ENCODE results near the gene FNDC3B. TPM values are rescaled to one million over a fixed set of nuclear protein-coding genes. Genes with fewer than 3 reads are reported as not detected.
A peak's percentile ranks its signal among the peaks of the same experiment; 100 is the strongest.

The FNDC3B gene
- total and polyA plus RNA-seq, 4 donors, result 23.3 to 74.2 (median 32.9) TPM

DNA sequence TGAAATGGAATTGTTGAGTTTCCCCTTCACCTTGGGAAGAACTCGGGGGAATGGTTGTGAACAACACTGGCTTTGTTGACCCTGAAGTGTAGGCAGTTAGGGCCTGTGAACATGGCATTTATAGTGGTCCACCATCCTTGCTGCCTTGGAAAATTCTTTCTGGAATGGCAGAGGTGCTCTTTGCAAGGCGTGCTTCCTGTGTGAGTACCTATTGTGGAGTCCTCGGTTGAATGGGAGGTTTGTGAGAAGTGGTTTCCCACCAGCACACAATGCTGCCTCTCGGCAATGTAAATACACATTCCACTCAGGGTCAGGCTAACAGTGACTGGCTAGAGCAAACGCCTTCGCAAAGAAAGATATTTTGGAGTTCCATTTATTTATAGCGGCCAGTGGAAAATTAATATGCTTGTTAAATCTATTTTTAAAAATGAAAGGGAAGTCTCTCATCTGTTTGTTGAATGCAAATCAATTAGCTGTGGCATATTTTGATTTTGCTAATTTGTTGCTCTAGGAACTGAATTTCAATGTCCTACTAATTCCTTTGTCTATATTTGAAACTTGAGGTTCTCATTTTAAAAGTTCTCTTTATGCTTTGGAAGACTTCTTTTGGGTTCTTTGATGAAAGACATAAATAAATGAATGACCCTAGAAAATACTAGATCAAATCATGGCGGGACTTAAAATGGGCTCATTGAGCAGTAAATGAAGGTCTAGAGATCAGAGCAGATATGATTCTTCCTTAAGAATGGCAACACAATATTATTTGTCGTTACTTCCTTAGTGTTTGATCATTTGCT lies 59.5 kb downstream of the FNDC3B start (continued):
- TF ChIP-seq, protein P1, sequence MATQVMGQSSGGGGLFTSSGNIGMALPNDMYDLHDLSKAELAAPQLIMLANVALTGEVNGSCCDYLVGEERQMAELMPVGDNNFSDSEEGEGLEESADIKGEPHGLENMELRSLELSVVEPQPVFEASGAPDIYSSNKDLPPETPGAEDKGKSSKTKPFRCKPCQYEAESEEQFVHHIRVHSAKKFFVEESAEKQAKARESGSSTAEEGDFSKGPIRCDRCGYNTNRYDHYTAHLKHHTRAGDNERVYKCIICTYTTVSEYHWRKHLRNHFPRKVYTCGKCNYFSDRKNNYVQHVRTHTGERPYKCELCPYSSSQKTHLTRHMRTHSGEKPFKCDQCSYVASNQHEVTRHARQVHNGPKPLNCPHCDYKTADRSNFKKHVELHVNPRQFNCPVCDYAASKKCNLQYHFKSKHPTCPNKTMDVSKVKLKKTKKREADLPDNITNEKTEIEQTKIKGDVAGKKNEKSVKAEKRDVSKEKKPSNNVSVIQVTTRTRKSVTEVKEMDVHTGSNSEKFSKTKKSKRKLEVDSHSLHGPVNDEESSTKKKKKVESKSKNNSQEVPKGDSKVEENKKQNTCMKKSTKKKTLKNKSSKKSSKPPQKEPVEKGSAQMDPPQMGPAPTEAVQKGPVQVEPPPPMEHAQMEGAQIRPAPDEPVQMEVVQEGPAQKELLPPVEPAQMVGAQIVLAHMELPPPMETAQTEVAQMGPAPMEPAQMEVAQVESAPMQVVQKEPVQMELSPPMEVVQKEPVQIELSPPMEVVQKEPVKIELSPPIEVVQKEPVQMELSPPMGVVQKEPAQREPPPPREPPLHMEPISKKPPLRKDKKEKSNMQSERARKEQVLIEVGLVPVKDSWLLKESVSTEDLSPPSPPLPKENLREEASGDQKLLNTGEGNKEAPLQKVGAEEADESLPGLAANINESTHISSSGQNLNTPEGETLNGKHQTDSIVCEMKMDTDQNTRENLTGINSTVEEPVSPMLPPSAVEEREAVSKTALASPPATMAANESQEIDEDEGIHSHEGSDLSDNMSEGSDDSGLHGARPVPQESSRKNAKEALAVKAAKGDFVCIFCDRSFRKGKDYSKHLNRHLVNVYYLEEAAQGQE (IDR thresholded peaks at IDR 0.05), result no peak
- no peak for TF ChIP-seq SP1 (IDR thresholded peaks at IDR 0.05)
- TF ChIP-seq TAF1 (conservative IDR thresholded peaks at IDR 0.05), result no peak

DNA sequence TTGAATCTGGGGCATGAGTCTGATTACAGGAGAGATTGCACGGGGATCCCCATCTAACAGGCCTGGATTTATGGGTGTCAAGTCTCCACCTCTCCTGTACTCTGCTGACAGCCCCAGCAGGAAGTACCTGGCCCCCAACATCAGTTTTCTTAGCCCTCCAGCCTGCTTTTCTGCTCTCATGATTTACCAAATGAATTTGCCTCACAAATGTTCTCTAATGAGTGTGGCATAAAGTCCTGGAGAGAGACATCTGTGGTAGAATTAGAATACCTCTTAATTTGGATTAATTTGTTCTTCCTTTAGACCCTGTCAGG lies 60.1 kb downstream of the FNDC3B start:
- no peaks in the 10 kb centered on the region for H3K9me3 ChIP-seq (ENCODE audit: control insufficient read depth in 4 of 4, low read length in 3 of 4)
- WGBS, result 70% methylated on average over 1 of the region's 1 CpG
- H3K9ac ChIP-seq (ENCODE audit: low read depth in 1 of 2, low read length in 2 of 2), result no peak overlapping the region
- H3K27me3 ChIP-seq (ENCODE audit: control insufficient read depth in 4 of 4, insufficient read depth in 4 of 4, low read length in 3 of 4), result no peaks in the 10 kb centered on the region
- H3K4me1 ChIP-seq (ENCODE audit: control insufficient read depth in 4 of 4, insufficient read depth in 4 of 4, low read length in 3 of 4), result peaks cover 18 to 63% (median 39%) of the 10 kb centered on the region in 4 donors
- no peaks in the 10 kb centered on the region for H3K36me3 ChIP-seq (ENCODE audit: control insufficient read depth in 4 of 4, insufficient read depth in 3 of 4, low read depth in 1 of 4, low read length in 3 of 4)
- no peak for DNase-seq (ENCODE audit: low spot score)
- no peak overlapping the region for H3K4me3 ChIP-seq (ENCODE audit: low read depth in 1 of 3, low read length in 3 of 3)
- peak overlapping the region in 1 of 2 donors; percentile 31 for H3K27ac ChIP-seq (ENCODE audit: low read depth in 1 of 2, low read length in 2 of 2)
- no peak for TF ChIP-seq RAD21 (IDR thresholded peaks at IDR 0.05)
- no peak for TF ChIP-seq RXRA (IDR thresholded peaks at IDR 0.05)
- TF ChIP-seq NR2F2 (IDR thresholded peaks at IDR 0.05), result no peak
- TF ChIP-seq, protein P2, sequence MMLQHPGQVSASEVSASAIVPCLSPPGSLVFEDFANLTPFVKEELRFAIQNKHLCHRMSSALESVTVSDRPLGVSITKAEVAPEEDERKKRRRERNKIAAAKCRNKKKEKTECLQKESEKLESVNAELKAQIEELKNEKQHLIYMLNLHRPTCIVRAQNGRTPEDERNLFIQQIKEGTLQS (IDR thresholded peaks at IDR 0.05), result no peak
- TF ChIP-seq YY1 (IDR thresholded peaks at IDR 0.05), result no peak
- no peak for TF ChIP-seq SP1 (IDR thresholded peaks at IDR 0.05)
- TF ChIP-seq HNF4A (conservative IDR thresholded peaks at IDR 0.05), result no peak

DNA sequence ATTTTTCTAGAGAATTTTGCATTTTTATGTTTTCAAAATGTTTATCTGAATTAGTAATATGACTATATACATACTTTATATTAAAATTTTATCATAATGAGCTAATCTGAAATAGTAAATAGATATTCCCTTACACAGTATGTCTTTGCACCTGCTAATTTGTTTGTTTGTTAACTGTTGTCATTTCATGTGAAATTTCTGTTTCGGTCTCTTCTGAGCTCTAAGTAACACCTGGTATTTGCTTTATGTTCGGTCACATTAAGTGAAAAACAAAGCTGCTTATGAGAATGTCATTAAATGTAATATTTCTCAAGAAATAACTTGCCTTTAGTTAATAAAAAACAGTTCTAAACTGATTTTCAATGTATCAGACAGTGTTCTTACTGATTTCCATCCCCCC lies 61.1 kb downstream of the FNDC3B start:
- WGBS, result 51% methylated on average over 2 of the region's 2 CpGs
- H3K27ac ChIP-seq (ENCODE audit: low read depth in 1 of 2, low read length in 2 of 2), result peak overlapping the region; percentile 29 to 72
- DNase-seq (ENCODE audit: low spot score), result no peak
- no peak for TF ChIP-seq FOXA2 (IDR thresholded peaks at IDR 0.05)
- no peak for TF ChIP-seq NR2F2 (IDR thresholded peaks at IDR 0.05)
- no peak for TF ChIP-seq SP1 (IDR thresholded peaks at IDR 0.05)
- TF ChIP-seq, protein P1 (IDR thresholded peaks at IDR 0.05), result no peak
- TF ChIP-seq, protein P3, sequence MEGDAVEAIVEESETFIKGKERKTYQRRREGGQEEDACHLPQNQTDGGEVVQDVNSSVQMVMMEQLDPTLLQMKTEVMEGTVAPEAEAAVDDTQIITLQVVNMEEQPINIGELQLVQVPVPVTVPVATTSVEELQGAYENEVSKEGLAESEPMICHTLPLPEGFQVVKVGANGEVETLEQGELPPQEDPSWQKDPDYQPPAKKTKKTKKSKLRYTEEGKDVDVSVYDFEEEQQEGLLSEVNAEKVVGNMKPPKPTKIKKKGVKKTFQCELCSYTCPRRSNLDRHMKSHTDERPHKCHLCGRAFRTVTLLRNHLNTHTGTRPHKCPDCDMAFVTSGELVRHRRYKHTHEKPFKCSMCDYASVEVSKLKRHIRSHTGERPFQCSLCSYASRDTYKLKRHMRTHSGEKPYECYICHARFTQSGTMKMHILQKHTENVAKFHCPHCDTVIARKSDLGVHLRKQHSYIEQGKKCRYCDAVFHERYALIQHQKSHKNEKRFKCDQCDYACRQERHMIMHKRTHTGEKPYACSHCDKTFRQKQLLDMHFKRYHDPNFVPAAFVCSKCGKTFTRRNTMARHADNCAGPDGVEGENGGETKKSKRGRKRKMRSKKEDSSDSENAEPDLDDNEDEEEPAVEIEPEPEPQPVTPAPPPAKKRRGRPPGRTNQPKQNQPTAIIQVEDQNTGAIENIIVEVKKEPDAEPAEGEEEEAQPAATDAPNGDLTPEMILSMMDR (IDR thresholded peaks at IDR 0.05; ENCODE audit: low read depth, low read length, missing input control), result no peak
- TF ChIP-seq RXRA (IDR thresholded peaks at IDR 0.05), result no peak
- no peak for TF ChIP-seq JUND (IDR thresholded peaks at IDR 0.05)
- TF ChIP-seq RAD21 (IDR thresholded peaks at IDR 0.05), result no peak
- TF ChIP-seq, protein P2 (IDR thresholded peaks at IDR 0.05), result no peak
- TF ChIP-seq TAF1 (conservative IDR thresholded peaks at IDR 0.05), result no peak
- TF ChIP-seq EGR1 (IDR thresholded peaks at IDR 0.05; ENCODE audit: low read depth in 2 of 2), result no peak
- TF ChIP-seq, protein P4, sequence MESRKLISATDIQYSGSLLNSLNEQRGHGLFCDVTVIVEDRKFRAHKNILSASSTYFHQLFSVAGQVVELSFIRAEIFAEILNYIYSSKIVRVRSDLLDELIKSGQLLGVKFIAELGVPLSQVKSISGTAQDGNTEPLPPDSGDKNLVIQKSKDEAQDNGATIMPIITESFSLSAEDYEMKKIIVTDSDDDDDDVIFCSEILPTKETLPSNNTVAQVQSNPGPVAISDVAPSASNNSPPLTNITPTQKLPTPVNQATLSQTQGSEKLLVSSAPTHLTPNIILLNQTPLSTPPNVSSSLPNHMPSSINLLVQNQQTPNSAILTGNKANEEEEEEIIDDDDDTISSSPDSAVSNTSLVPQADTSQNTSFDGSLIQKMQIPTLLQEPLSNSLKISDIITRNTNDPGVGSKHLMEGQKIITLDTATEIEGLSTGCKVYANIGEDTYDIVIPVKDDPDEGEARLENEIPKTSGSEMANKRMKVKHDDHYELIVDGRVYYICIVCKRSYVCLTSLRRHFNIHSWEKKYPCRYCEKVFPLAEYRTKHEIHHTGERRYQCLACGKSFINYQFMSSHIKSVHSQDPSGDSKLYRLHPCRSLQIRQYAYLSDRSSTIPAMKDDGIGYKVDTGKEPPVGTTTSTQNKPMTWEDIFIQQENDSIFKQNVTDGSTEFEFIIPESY (IDR thresholded peaks at IDR 0.05), result no peak
- no peak for TF ChIP-seq GABPA (IDR thresholded peaks at IDR 0.05 in 1 of 2, conservative IDR thresholded peaks at IDR 0.05 in 1 of 2)
- TF ChIP-seq HNF4G (IDR thresholded peaks at IDR 0.05), result no peak
- no peak for TF ChIP-seq HNF4A (conservative IDR thresholded peaks at IDR 0.05)
- TF ChIP-seq, protein P5, sequence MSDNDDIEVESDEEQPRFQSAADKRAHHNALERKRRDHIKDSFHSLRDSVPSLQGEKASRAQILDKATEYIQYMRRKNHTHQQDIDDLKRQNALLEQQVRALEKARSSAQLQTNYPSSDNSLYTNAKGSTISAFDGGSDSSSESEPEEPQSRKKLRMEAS (IDR thresholded peaks at IDR 0.05), result no peak

More for the DNA sequence above, 61.1 kb downstream of the FNDC3B start:
- Histone ChIP-seq H3K36me3 (ENCODE audit: control insufficient read depth in 4 of 4, insufficient read depth in 3 of 4, low read depth in 1 of 4, low read length in 3 of 4) (no peaks in the 10 kb centered on the region), H3K4me3 (ENCODE audit: low read depth in 1 of 3, low read length in 3 of 3) (no peak overlapping the region), H3K9ac (ENCODE audit: low read depth in 1 of 2, low read length in 2 of 2) (peak overlapping the region in 1 of 2 donors; percentile 37), H3K27me3 (ENCODE audit: control insufficient read depth in 4 of 4, insufficient read depth in 4 of 4, low read length in 3 of 4) (no peaks in the 10 kb centered on the region), H3K9me3 (ENCODE audit: control insufficient read depth in 4 of 4, low read length in 3 of 4) (no peaks in the 10 kb centered on the region), H3K4me1 (ENCODE audit: control insufficient read depth in 4 of 4, insufficient read depth in 4 of 4, low read length in 3 of 4) (peaks cover 18 to 63% (median 43%) of the 10 kb centered on the region in 4 donors)

All from liver (tissue), 9 donors.